Measurements from ENCODE around the gene ARMC8. TPM values are rescaled to one million over a fixed set of nuclear protein-coding genes. Genes with fewer than 3 reads are reported as not detected.

Gene ARMC8
- total and polyA plus RNA-seq, 2 of the 8 experiments (the other 6 are each of a cell fraction or from before 2014, with no cell fraction given) = 47.3 to 58.5 TPM

DNA sequence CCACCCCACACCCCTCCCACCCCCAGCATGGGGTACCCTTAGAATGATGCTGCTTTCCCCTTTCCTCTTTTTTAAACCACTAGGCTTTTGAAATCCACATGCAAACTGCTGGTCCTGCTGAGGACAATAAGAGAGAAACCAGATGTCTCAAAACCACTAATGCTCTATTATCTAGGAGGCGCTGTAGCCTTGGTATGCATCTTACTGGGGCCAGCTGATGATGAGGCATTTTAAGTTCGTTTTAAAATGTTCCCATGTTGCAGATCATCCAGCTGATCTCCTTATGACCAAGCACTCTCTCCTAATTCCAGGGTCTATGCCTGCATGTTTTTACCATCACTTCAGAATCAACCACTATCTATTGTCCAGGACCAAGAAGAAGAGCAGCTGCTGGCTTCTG, 141.2 kb downstream of the ARMC8 start (continued):
- TF ChIP-seq TAF1 (IDR thresholded peaks at IDR 0.05; ENCODE audit: low read depth, low read length) (no peak), JUN (IDR thresholded peaks at IDR 0.05; ENCODE audit: low read depth, low read length) (no peak)

Measured in H1 (cell line).